ENCODE data around the gene PRR18.
"Not testable (repeated sequence)": the region's sequence is repeated elsewhere in the genome, so short reads cannot be mapped to it uniquely, and the experiment has no call there.

Gene PRR18, protein sequence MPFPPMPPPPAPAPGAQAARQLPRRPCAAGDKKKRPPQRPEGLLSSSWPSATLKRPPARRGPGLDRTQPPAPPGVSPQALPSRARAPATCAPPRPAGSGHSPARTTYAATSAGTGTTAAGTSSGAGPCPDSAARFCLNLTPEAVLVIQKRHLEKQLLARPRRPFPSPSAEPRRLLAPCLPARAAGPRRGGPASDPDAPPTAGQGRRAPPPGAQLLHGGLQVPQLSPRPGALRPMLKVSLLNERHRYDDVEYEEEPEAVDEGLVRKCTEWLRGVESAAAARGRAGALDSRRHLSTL

DNA sequence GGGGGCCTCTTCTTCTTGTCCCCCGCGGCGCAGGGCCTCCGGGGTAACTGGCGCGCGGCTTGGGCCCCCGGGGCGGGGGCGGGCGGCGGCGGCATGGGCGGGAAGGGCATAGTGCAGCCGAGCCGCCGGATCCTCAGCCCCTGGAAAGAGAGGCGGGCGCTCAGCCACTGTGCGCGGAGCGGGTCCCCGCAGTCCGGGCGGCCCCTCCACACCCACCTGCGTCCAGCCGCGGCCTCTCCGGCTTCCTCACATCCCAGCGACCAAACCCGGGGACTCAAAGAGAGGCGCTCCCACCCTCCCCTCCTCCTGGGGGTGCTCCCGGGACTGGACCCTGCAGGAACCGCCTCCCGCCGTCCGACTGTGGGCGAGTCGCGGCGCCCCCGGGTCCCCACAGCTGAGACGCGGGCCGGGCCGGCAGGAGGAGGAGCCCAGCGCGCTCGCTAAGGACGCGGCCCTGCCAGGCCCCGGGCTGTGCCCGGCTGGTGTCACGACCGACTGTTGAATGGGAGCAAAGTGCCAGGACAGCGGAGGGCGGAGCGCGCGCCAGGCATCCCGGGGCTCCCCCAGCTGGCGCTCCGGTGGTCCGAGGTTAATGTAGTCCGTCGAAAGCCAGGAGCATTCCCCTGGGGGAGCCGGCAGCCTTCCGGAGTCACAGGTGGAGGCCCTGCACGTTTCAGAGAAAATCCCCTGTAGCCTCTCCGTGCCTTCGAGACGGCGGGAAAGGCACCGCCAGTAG lies at the start of gene PRR18:
Gene PRR18, minus strand, starts transcription at position 360 of the 736 bp plus-strand sequence. Its CDS starts 250 bp downstream, at position 110.
- DNase-seq, result no peak

DNA sequence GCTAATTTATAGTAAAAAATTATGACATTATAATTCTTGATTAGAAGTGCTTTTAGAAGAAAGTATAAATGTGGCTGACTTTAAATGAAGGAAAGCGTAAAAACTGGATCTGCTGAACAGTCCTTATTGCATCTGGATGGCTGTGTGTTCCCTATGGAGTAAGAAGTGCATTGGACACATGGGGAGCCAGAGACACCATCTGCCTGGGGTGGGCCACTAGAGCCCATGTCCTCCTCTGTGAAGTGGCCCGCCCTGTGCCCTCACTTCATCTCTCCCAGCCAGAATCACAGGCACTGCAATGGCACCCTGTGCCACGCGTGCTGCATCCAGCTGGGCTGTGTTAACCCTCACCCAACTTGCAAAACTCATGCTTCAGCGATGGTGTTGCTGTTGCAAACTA lies 47.4 kb upstream of the PRR18 start:
- no peak for DNase-seq

DNA sequence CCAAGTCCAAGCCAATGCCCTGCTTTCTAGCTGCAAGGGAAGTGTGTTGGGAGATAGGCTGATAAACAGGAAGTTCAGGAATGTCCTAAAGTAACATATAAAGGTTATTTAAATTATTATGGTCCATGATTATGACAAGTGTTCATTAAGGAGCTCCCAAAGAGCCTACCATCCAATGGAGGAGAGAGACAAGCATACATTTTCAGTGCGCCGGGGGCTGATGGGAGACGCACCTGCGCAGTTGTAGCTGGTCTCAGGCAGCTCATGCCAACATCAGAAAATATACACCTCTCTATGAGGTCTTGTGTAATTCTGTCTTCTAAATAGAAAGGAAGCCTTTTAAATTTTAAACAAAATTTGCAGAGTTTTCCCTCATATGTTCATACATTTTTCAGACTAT lies 46.8 kb upstream of the PRR18 start:
- DNase-seq, result no peak

DNA sequence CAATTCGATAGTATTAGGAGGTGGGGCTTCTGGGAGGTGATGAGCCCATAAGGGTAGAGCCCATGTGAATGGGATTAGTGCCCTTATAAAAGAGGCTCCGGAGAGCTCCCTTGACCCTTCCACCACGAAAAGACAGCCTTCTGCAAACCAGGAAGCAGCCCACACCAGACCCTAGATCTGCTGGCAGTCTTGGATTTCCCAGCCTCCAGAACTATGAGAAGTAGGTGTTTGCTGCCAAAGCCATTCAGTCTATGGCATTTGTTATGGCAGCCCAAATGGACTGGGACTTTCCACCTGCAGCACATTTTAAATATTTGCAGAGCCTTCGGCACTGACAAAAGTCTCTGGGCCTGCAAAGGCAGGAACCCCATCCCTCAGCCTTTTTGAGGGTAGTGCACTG lies 46.0 kb upstream of the PRR18 start:
- no peak for DNase-seq

DNA sequence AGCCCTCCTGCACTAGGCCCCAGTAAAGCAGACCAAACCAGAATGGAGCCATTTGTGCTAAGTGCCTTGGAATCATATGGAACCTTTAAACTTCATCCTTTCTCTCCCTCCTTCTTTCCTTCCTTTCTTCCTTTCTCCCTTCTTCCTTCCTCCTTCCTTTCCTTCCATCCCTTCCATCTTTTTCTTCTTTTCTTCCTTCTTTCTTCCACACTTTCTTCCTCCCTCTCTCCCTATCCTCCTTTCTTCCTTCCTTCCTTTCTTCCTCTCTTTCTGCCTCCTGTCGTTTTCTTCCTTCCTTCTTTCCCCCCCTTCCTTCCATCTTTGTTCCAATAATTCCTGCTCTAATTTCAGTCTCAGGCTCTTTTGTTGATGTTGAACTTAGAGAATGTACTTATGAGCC lies 45.3 kb upstream of the PRR18 start:
- no peak for DNase-seq

DNA sequence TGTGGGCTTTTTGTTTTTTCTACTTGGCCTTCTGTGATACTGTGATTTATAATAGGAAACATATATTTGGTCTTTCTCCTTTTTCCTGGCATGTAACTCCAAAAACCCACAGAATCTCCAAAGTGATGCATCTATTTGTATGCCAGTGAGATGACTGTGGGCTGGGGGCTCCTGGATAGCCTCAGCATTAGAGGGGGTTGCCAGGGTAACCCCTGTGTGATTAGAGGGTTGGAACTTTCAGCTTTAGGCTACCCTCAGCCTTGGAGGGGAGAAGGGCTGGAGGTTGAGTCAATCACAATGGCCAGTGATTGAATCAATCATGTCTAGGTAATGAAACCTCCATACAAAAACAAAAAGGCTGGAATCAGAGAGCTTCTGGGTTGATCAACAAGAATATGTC lies 44.7 kb upstream of the PRR18 start:
- DNase-seq, result no peak

DNA sequence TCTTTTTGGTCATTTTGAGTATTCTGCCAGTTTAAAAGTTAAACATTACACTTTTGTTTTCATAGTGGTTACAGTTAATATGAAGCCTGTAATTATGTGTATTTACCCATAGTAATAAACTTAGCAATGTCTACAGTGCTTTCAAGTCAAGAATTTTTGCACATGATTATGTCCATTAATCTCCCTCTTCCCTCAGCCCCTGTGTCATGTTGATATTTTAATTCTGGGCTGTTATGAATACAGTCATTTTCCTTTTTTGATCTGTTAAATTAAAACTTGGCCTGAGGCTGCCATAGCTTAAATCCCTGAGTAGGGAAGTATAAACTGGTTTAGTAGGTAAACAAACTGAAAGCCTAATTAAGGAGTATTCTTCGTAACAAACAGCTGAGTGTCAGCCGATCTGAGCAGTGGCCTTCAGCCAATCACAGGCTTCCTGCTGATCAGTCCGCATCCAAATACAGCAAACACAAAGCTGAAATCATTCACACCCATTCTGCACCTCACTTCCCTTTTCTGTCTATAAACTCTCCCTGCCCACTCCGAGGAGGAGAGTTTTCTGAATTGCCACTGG lies 43.6 kb upstream of the PRR18 start:
- DNase-seq, result no peak

DNA sequence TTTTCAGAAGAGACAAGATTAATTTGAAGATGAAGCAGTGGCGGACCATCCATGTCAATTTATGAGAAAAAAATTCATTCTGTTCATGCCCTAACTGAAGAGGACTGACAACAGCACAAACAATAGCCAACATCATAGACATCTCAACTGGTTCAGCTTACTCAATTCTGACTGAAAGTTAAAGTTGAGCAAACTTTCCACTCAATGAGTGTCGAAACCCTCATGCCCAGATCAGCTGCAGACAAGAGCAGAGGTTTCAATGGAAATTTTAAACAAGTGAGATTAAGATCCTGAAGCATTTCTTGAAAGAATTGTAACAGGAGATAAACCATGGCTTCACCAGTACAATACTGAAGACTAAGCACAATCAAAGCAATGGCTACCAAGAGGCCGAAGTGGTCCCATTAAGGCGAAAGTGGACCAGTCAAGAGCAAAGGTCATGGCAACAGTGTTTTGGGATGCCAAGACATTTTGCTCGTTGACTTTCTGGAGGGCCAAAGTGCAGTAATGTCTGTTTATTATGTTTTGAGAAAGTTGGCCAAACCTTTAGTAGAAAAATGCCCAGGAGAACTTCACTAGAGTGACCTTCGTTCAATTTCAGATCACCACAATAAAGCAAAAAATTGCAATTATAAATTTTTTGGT lies 40.2 kb upstream of the PRR18 start:
- no peak for DNase-seq

DNA sequence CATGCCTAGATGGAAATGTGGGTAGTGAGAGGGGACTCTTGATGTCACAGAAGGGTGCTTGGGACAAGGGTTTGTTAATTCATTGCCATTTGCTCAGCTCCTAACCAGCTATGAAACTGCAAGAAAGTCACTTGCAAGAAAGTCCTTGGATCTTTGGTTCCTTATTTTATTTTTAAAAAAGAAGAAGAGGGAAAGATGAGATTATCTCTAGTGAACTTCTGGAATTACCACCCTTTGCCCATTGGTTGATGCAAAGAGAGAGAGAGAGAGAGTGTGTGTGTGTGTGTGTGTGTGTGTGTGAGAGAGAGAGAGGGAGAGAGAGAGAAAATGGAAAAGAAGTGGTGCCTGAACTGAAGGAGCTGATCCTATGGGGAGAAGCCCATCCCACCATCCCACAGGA lies 38.8 kb upstream of the PRR18 start:
- no peak for DNase-seq

DNA sequence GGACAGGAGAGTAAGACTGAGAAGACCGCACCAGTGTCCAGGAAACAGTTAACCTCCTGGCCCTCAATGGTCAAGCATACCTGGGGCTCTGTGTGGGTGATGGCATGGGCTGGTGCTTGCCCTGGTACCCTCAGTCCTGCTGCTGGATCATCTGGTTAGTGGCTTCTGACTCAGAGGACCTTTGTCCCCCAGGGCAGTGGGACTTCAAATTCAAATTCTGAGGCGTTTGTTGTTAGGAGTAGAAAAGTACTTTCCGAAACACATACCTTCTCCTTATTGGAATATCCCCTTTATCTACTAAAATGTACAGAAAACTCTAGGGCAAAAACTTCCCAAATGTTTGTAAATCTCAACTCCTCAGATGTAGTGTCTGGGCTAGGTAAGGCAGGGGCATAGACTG lies 38.3 kb upstream of the PRR18 start:
- DNase-seq, result no peak

DNA sequence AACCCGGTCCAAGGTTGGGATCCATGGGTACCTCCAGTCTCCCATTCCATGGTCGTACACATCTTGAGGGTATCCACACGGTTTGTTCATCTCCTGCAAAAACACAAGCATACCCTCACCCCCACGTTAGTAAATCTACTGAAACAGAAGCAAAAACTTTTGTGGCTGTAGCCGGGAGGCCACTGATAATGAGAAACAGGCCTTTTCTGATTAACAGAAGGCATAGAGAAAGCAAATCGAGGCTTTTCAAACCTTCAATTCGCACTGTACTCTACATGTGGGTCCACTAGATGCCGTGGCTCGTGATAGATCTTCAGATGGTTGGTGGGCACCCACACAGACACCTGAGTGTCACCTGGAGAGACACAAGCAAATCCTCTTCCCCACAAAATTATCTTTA lies 37.5 kb upstream of the PRR18 start:
- DNase-seq, result not testable (repeated sequence)

DNA sequence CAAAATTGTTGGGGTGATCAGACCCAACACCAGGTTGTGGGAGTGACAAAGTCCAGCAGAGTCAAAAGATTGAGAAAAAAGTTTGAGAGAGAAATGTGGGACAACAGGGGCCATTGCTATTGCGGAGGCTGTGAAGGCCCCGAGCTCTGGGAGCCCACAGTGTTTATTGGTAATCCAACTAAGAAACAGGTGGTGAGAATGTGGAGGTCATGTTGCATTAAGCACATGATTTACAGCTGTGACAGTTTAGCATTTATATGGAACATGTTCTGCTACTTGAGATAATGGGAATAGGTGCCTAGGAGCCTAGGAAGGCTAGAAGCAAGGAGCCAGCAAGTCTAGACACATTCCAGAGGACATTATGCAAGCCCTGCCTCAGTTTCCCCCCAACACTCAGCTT lies 36.7 kb upstream of the PRR18 start:
- not testable (repeated sequence) for DNase-seq

DNA sequence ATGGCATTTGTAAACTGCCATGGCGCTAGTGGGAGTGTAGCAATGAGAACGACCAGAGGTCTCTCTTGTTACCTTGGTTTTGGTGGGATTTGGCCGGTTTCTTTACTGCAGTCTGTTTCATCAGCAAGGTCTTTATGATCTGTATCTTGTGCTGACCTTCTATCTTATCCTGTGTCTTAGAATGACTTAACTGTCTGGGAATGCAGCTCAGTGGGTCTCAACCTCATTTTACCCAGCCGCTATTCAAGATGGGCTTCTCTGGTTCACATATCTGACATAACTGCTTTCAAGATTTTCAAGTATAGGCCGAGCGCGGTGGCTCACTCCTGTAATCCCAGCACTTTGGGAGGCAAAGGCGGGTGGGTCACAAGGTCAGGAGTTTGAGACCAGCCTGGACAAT lies 36.0 kb upstream of the PRR18 start:
- no peak for DNase-seq

DNA sequence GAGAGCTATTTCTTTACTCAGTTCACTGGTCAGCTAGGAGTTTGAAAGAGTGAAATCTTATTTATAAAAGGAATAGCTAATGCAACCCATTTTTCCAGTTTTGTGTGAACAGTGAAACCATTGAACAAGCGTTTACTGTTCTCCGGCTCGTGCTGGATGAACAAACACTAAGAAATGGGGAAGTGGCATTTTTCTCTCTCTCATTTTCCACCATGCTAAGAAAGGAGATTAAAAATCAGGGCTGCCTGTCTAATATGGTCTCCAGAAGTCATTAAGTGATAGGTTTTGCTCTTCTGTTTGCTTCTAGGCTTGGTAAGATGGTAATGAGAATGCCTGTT lies 34.9 kb upstream of the PRR18 start:
- no peak for DNase-seq

DNA sequence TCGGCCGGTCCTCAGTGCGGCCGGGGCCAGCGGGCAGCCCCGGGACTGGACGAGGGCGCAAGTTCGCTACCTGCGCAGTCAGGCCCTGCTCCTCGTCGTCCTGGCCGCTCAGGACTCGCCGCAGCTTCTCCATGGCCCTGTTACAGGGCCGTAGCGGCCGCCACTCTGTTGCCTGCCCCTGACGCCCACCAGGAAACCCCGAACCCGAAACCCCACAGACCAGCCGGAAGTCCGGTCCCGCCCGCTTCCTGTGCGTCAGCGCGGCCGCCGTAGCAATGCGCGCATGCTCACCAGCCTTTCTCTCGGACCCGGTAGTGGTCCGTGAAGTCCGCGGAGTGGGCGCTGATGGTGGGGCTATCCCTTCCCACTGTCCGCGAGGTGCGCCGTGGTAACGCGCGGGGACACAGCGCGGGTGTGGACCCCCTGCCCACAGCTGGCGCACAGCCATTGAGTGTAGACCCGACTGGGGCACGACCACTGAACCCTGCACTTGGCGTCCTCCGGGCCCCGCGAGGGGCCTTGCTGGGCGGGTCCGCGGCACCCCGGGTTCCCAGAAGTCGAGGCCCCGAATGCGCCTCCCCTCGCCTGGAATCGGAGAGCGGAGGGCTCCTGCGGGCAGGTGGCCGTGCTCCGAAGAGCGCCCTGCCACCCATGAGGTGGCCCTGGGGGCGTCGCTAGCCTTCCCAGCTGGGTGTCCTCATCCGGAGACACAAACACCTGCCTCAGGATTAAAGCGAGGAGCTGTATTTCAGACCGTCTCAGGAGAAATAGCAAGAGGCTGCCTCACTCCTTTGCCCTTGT lies 34.4 kb upstream of the PRR18 start, which contains the start of gene SFT2D1:
Gene SFT2D1, minus strand, starts transcription at position 197 of the 801 bp plus-strand sequence. Its CDS starts 64 bp downstream, at position 133.
- peak; percentile 30 to 71 for DNase-seq

DNA sequence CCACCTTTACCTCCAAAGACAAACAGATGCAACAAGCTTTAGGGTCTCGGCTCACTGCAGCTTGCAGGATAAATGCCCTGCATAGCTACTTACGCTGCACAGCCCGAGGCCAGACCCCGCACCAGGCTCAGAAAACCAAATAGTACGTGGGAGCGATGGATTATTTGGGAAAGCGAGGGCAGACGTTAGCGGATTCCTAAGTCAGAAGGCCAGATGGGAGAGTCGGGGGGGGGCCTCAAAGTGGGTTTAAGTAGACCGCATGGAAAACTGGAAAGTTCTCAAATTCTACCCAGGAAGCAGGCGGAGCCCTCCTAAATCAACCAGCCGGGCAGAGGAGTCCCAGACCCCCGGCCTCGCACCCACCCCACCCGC lies 33.8 kb upstream of the PRR18 start:
- DNase-seq, result no peak

DNA sequence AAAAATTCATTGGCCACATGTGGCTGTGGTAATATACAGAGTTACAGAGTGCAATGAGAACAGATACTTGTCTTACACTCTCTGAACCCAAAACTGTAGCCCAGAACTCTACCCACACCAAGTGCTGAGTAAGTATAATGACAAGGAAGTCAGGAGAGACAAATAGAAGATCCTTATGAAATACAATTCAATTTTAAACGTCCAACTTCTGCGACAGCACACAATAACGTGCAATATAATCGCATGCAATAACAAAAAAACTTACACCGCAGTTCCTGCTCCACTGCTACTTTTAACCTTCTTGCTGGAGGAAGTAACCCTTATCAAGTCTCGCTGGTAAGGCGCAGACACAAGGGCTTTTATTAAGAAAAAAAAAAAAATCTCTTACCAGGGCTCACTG lies 33.3 kb upstream of the PRR18 start:
- DNase-seq, result no peak

DNA sequence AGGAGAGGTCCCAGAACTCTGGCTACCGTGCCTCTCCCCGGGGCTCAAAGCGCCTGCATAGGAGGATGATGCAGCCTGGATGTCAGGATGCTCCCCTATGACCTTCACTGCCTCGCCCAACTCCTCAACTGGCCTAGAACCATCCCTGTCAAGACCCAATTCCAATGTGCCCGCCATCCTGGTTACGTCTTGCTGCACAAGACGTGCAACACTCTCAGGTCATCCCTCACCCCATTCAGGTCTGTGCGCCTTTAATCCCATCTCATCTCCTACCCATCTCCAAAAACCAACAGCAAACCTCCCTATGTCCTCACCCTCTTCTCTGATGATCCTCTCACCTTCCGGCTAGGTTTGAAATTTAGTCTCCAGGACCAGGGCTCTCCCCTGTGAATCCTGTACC lies 30.7 kb upstream of the PRR18 start:
- no peak for DNase-seq

DNA sequence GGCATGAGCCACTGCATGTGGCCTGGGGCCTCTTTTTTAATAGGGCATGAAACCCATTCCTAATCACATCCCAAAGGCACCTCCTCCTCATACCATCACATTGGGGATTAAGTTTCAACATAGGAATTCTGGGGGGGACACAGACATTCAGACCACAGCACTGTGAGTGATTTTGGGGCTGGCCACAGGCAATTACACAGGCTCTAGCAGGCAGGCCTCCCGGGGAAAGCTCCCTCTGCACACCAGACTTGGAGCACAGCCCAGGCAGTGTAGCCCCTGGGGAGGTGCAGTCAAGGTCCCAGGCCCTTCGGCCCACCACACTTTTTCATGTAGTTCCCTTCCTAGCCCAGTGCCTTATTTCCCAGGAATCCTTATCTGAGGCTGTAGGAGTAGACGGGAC lies 28.7 kb upstream of the PRR18 start:
- DNase-seq, result no peak

DNA sequence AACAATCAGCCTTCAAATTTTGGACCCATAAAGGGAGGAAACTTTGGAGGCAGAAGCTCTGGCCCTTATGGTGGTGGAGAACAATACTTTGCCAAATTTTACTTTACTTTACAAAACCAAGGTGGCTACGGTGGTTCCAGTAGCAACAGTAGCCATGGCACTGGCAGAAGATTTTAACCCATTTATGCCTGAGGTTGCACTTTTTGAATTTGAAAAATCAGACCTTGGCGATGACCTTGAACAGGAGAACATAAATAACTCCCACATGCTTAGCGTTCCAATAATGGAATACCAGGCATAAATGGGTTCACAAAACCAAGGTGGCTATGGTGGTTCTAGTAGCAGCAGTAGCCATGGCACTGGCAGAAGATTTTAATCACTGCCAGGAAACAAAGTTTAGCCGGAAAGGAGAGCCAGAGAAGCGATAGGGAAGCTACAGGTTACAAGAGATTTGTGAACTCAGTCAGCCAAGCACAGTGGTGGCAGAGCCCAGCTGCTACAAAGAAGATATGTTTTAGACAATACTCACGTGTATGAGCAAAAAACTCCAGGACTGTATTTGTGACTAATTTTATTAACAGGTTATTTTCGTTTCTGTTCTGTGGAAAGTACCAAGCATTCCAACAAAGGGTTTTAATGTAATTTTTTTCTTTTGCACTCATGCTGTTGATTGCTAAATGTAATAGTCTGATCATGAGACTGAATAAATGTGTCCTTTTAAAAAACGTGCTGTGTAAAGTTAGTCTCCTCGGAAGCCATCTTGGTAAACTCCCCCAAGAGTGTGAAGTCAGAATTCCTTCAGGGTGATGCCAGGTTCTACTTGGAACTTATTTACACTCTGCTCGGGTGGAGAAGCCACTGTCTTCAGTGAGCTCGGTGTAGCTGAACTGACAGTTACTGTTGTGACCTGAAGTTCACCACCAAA lies 27.4 kb upstream of the PRR18 start:
- DNase-seq, result no peak

DNA sequence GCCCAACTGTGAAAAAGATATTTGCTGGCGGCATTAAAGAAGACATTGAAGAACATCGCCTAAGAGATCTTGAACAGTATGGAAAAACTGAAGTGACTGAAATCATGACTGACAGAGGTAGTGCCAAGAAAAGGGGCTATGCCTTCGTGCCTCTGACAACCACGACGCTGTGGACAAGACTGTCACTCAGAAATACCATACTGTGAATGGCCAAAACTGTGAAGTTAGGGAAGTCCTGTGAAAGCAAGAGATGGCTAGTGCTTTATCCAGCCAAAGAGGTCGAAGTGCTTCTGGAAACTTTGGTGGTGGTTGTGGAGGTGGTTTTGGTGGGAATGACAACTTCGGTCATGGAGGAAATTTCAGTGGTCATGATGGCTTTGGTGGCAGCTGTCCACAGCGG lies 26.7 kb upstream of the PRR18 start:
- no peak for DNase-seq
